B cell (primary cell): Measurements from ENCODE around the gene ZBTB3.

Experiments
- CTCF ChIP-seq: fragments of 200-600 bp; IDR thresholded peaks from one replicate; pipeline ENCODE4 v1.8.0; 2022; ENCODE audit warnings: antibody characterized with exemption, mild to moderate bottlenecking
- EZH2 ChIP-seq: IDR thresholded peaks from 2 replicates; pipeline ENCODE4 v1.6.1; 2012; ENCODE audit warnings: borderline replicate concordance, low read depth, mild to moderate bottlenecking, moderate library complexity, low read length; ENCODE audit not compliant: insufficient read depth, poor library complexity, severe bottlenecking

- no peak for TF ChIP-seq CTCF
- TF ChIP-seq EZH2 = no peak
These were observed 40.6 kb downstream of the ZBTB3 start for GRCh38 chr11:62713343-62713742.
